Eye (tissue), 1 donor: Measurements from ENCODE around the gene TIFAB.

Experiments used
- DNase-seq: peaks from one replicate; pipeline ENCODE4 v3.0.0-alpha.2; 2015

TIFAB gene

DNA sequence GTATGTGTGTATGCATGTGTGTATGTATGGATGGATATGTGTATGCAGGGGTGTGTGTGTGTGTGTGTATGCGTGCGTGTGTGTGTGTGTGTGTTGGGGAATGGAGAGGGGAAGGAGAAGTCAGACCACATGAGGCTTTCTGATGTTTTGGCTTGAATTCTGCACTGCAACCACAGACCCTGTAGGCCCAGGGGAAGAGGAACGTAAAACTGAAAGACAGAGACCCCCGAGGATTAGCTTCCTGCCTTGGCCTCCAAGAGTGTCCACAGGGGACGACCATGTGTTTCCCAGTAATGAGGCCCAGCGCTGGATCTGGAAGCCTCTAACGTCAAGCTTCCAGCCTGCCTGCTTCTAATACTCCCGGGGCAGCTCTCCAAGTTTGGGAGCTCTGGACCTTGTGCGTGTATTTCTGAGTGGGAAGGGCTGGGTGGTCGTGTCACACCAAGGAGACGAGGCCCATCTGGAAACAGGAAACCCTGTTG, 10.8 kb downstream of the TIFAB start:
- peak; percentile 71 for DNase-seq

DNA sequence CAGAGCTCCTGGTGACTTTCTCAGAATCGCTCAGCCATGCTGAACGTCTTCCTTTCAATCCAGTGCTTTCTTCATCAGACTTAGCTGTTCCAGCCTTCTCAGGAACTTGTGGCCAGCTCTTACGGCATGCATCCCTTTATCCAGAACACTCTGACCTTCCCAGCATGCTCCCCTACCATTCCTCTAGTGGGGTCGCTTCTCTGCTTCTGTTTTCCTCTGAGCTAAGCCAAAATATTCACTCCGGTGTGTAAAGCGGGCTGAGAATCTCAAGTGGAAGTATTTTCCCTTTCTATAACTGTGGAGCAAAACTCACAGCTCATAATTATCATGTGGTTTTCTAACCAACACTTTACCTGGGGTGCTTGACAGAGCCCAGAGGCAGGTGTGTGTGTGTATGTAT, 11.2 kb downstream of the TIFAB start:
- no peak for DNase-seq

DNA sequence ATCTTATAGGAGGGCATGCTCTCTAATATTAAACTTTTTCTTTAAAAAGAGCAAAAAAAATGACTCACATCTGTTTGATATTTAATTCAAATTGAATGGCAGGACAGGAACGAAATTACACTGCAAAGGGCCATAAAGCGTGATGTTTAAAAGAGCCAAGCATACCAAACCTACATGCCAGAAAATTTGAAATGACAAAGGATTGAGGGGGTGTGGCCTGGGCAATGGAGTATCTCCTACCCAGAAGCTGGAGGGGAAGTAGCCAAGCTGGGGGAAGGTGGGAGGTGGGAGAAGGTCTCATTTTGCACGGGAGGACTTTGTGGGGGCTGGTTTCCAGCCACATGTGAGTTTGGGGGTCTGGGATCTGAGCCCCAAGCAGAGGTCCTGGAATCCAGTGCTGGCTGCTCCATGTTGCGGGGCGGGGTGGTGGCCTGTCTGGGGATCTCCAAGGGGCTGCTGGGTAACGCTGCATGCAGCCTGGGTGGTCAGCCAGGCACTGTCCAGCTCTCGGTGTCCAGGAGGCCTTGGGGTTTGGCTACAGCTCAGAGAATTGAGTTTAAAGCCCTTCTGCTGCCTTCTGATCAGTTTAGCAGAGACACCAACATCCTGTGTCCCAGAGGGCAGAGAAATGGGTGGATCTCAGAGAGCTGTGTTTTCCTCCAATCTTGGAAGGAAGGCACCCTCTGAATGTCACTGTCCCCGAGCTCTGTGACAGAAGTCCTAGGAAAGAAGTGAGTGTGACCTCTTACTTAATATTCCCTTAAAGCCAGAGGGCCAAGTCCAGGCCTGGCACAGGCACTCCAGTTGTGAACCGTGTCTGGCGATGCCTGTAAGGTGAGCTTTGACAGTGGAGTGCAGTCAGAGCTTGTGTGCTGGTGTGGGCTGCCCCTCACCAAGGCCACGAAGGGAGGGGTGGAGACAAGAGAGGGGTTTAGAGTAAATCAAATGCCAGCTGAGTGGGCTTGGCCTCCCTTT, 12.6 kb downstream of the TIFAB start:
- no peak for DNase-seq

DNA sequence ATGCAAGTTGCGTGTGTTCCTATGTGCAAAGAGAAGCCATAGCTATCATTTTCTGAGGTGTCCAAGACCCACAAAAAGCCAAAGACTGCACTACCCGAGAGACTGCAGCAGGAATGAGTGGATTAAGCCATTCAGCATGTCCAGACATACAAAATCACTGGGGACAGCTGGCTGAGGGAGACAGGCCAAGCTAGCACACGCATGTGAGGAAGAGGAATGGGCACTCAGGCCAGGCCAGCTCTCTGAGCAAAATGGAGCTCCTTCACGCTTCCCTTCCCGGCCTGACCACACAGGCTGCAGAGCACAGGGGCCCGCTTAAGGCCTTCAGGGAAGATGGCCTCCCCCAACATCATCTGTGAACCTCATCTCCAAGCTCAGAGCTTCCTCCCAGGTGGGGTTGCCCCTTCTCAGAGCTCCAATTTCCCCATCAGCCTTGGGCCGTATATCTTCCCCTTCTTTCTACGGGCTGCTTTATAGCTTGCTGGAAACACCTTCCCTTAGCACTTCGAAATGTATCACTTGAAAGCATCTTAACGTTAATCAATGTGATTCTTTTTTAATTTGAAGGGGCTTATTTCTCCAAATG, 13.4 kb downstream of the TIFAB start:
- no peak for DNase-seq

DNA sequence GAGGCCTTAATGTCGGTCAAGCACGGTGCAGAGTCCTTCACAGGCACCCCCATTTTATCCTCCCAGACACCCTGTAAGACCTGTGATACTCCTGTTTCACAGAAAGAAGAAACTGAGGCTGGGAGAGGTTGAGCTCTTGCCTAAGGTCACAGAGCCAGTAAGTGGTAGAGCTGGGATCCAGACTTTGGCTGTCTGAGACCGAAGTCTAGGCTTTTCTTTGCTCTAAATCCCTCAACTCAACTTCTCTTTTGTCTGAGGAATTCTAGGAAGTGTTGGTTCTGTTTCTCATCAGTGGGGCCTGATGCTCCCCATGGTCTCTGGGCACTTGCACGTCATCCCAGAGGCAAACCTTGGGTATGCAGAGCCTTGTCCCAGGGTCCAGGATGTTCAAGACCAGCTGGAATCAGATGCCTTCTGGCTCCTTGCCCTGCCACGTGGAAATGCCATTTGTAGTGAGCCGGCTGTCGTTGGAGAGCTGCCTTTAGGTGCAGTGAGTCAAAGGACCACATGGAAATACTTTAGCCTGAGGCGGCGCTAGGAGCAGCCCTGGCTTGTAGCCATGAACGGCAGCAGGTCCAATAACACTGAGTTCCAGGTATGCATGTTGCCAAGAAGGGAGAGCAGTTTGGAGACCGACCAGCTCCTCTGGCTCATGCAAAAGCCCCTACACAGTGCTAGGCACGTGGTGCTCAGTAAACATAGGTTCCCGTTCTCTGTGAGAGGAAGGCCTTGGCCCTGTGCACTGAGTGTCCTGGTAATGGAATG, 14.2 kb downstream of the TIFAB start:
- peak; percentile 58 for DNase-seq

DNA sequence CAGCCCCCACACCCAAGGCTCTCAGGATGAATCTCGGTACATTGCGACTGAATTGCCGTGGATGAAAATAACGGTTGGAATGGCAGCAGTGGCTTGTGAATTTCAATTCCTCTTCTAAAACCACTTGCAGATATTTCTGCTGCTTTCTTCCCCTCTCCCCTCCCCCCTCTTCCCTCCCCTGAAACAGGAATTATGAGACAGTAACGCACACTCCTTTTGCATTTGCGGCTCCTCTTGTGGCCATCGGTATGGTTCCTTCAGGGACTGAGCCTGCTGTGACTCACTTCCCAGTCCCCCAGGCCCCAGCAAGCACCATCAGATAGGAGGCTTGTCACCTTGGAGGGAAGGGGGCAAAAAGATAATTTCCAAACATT, 14.7 kb downstream of the TIFAB start:
- DNase-seq = no peak

DNA sequence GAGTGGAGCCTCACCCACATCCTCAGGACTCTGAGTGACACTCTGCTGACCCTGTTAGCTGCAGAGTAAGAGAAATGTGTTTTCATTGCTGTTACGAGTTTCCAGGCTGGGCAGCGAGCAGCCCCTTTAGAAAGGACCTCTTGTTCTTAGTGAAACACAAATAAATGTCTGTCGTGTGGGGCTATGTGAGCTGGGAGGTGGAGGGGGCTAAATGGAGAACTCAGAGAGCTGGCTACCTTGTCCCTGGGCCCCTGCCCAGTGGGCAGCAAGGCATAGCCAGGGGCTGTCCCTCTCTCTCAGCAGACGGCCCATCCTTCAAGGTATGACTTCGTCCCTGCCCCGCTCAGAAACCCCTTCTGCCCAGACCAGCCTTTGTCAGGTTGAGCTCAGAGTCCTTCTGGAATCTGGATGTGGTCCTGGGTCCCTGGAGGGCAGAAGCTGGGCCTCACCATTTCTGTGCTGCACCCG, 15.2 kb downstream of the TIFAB start:
- DNase-seq = no peak

DNA sequence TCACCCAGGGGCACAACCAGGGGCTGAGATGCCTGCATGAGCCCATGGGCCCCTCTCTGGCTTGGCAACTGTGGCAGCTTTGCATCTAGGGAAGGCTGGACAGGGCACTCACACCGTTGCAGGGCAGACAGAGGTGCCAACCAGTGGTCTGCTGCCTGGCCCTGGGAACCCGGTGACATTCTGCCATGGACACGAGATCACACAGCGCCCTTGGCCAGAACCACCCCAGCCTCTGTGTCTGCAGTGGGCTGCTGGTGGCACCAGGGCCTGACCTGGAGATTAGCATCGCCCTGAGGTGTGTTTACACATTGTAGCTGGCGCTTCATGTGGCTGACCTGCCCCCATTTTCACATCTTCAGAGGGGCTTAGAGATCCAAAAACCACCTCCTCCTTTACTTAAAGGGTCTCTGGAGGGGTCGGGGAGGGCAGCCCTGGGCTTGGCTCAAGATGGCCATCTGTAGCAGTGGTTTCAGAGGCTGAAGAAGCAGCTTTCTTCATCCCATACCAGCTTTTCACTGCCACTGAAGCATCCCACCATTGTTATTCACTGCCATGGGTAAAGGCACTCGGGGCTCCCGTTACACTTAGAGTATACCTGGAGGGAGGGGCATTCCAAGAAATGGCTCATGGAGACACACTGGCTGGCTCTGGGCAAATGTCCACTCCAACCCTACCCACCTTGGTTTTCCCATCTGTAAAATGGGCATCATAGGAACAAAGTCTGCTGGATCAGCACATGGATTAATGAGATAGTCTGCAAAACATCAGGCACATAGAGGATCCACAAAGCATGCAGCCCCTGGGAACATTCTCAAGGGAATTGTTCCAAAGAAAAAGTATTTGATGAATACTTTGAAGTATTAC, 16.5 kb downstream of the TIFAB start:
- no peak for DNase-seq

DNA sequence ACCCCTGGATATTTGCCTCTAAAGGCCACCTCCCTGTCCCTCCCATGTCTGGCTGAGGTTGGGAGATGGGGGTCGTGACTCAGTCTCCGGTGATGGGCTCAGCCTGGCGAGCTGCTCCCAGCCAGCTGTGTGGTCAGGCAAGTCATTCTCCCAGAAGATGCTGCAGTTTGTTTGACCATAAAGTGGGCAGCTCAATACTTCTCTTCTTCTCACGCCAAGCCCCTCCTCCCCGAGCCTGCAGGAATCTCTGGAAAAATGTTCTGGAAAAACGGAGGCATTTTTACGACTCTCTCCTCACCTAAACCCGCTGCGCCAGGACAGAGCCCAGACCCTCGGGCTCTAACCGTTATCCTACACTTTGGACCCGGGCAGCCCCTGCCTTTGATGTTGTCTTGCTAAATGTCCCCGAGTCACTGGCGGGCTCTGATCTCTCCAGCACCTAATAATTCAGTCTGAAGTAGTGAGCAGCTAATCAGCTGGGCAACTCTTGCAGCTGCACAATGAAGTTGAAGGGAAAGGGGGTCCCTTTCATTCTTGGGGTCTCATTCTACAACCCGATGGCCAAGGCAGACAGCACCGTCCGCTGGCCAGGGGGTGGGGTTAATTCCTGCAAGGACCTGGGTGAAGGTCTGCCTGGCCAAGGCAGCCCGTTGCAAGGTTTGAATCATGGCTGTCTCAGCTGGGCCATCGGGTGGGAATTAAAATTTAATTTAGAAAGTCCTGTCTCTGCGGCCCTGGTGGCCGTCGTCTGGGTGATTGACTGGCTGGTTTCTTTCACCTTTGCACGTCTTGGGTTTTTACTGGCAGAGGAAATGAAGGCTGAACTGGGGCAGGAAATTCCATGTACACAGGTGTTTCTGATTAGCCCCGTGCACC, 17.3 kb downstream of the TIFAB start:
- DNase-seq = no peak

DNA sequence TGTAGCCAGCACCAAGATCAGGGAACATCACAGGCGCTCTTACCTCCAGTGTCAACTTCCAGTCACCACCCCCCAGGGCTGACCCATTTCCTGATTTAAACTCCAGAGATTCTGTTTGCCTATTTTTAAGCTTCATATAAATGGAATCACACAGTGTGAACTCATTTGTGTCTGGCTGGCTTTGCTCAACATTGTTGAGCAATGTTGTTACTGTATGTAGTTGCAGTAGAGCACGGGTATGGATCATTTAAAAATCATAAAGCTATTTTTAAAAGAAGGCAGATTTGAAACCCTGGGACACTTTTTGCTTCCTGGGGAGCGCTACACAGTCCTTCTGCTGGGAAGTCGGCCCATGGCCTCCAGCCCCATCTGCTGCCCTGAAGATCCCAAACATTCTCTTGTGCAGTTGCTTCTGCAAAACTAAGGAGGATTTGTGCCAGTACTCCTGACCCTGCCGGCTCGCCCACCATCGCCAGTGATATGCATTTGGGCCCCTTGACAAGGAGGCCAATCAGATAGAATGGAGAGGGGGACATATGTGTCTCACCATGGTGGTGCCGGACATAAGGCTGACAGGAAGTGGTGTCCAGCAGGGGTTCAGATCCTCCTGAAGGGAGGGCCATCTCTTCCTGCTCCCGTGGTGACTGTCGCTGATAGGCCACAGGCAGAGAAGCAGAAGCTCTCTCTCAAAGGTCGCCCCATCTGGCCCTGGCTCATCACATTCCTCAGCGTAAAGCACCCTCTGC, 18.3 kb downstream of the TIFAB start:
- DNase-seq = no peak

DNA sequence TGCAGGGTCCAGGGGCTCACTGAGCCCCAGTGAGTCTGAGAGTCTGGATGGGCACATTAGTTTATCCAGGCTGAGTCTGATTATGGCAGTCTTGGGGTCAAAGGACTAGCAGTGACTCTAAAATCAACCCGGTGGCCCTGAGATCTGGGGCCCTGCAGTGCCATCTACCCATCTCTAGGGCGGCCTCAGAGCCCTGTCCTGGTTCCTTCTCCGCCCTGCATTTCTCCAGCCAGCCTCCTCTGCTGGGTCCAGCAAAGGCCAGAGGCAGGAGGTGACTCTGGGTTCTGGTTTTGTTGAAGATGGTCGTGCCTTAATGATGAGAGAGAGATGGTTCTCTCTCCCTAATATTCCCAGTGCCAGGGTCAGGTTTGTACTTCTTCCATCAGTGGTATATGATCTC, 20.0 kb downstream of the TIFAB start:
- DNase-seq = no peak

DNA sequence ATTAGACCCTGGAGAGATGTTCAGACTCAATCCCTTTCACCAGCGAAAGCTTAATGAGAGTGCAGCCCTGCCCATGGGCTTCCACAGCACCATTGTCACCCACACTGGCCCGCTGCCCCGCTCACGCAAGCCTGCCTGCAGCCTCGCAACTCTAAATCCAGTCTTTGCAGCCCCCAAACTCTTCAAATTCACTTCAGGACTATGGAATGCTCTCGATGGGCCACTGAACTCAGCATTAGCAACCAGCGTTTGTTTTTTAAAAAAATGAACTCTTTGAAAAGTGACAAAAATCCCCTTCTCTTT, 22.1 kb downstream of the TIFAB start:
- DNase-seq = no peak

DNA sequence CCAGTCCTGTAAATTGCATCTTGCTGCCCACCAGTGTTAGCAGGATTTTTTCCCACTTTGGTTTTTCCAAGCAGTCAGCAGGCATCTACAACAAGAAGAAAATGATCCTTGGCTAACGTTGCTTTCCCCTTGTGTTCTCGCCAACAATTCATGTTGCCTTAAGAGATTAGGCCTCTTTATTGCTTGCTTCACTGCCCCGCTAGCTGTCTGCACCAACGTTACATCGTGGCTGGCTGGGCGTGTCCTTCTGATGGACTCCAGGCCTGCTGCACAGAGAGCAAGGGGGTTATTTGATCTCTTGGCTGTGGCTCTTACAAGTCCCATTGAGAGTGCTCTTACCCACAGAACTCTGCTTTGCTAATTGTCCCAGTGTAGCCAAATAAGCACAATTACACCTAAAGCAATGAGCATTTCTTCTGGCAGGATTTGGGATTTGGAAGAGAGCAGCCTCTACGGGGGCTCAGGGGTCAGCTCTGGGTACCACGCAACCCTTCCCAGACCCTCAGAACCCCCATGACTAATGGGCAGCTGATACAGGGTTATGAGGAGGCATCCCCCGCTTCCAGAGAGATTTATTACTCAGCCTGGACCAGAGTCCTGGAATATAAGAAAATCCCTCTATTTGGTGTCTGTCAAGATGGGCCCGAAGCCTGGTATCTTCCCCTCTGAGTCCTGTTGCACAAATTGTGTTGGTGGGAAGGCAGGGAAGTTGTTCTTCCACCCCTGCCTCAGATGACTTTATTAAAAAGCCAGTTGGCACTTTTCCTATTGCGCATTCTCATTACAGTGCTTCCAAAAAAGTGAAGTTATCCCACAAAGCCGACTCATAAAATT, 22.6 kb downstream of the TIFAB start:
- DNase-seq = no peak

DNA sequence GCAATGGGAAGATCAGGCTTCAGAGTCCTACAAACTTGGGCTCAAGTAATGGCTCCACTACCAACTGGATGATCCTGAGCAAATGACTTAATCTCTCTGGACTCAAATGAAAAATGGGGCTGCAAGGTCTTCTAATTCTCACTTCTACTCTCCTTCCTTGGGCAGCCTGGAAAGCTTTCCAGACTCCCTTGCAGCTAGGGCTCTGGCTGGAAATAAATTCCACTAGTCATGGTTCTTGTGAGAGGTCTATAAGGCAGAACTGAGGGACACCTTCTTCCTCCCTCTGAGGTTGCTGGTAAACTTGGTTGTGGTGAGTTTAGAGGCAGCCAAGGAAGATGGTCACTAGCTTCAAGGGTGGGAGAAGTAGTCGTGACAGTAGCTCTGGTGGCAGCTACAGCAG, 23.6 kb downstream of the TIFAB start:
- DNase-seq = no peak

DNA sequence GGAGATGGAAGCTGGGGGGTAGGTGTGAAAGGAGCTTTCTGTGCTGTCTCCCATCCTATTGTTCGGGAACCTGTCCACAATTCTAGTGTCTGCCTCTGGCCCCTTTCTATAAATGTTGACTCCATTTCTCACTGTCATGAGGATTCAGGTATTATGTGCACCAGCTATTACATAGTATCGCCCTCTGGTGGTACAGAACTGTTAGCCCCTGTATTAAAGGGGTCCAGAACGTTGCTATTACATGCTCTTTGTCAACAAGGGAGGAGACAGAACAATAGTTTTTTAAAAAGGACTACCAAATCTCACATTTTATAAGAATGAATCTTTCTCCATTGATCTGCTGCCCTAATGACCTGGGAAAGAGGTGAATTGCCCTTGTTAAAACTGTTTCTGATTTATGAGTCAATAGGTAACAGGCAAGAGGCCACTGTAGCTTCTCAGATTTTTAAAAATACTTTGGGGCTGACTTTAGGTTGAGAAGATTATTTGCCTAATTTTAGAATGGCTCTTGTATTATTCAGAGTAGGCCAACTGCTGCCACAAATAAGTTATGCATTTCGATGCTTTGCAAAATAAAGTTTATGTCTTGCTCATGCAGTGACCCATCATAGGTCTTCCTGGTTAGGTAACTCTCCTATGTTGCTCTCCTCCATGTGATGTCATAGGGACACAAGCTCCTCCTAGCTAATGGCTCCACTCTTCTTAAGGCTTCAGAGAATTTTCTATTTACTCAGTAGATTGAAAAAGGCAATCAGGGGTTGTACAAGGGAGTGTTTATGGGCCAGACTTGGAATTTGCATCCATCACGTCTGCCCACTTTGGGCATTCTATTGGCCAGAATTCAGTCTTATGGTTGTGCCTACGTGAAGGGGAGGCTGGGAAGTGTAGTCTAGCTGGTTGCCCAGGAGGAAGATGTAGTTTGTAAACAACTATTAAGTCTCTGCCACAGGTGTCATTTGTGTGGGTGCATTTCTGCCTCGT, 25.8 kb downstream of the TIFAB start:
- DNase-seq = peak; percentile 62

DNA sequence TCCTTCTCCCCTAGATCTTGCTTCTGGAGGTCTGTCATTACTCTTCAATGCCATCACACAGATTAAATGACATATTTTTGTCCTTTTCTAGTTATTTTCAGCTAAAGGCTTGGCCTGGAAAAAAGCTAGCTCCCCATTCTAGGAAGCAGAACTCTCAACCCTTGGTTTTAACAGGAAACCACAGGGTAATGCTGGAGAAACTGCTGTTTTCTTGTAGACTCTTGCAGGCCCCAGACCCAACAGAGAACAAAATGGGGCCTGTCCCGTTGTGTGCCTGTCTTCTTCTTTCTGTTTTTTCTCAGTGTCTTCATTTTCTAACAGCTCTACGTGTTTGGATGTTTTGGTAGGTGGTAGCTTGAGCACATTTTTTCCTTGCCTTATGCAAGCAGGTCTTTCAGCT, 26.5 kb downstream of the TIFAB start:
- no peak for DNase-seq

DNA sequence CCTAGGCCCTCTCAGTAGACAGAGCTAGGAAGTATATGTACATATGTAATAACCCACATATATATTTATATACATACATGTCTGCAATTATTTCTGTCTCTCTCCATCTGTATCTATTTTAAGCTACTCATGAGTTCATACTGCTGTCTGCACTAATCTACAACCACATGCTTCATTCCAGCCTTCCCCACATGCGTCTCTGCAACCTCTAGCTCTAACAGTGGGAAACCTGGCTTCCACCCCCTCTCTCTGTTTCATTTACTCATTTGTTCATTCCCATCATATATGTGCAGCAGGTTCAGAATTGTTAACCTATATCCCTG, 28.3 kb downstream of the TIFAB start:
- no peak for DNase-seq

DNA sequence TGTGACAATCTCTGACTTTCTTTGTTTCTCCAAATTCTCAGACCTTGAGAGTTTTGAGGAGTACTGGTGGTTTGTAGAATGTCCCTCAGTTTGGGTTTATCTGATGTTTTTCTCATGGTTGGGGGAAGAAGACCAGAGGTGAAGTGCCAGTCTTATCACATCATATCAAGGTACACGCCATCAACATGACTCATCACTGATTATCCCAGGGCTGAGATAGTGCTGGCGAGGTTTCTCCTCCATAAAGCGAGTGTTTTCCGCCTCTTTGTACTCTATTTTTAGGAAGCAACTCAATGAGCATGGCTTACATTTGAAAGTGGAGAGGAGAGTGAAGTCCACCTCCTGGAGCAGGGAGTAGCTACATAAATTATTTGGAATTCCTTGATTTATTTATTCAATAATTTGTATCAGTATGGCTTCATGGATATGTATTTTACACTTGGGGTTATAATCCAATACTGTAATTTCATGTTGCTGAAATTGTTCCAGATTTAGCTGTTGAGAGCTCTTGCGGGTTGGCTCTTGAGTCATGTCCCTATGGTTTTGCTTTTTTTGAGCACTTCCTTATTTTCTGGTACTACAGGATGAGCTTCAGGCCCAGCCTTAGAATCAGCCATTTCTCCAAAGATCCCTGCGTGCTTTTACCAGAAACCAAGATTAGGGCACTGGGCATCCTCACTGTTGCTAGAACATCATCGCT, 28.9 kb downstream of the TIFAB start:
- DNase-seq = no peak
